Activated CD8-positive, alpha-beta memory T cell treated with anti-CD3 and anti-CD28 coated beads, Interleukin-2, amount 50 U/mL, for 48 hours (primary cell): ENCODE results near the gene FOXD4L6.
"Not testable (repeated sequence)": the region's sequence is repeated elsewhere in the genome, so short reads cannot be mapped to it uniquely, and the experiment has no call there.

ENCODE experiments used
- DNase-seq: peaks from one replicate; pipeline ENCODE4 v3.0.0-alpha.2; 2020

Gene FOXD4L6

DNA sequence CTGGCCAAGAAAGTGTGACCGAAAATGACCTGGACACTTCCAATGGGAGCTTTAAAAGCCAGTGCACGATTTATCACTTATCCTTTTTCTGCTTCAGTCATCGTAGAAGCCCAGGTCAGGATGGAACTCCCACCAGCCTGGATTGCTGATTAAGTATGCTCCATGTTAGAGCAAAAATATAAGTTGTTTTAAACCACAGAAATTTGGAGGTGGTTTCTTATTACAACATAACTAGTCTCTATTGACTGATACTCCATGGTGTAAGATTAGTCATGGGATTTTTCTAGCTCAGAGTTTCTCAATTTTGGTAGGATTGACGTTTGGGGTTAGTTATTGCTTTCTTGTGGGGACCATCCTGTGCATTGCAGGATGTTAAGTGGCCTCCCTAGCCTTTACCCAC, 29.7 kb downstream of the FOXD4L6 start:
- not testable (repeated sequence) for DNase-seq

DNA sequence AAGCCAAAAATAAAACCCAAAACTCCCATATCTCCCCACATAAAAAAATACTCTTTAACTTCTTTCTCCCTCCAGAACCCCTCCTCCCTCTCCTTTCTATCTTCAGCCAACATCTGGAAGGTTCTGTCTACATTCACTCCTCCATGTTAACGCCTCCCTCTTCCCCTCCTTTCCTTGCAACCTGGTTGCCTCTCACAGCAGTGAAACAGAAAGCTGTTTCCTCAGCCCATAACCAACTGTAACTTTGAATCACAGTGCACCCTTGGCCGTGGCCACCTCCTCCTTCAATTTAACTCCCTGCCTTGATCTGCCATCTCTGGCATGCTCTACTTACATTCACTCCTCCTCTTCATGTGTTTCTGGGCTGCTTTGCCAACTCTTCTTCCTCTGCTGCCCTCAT, 33.4 kb downstream of the FOXD4L6 start:
- not testable (repeated sequence) for DNase-seq

DNA sequence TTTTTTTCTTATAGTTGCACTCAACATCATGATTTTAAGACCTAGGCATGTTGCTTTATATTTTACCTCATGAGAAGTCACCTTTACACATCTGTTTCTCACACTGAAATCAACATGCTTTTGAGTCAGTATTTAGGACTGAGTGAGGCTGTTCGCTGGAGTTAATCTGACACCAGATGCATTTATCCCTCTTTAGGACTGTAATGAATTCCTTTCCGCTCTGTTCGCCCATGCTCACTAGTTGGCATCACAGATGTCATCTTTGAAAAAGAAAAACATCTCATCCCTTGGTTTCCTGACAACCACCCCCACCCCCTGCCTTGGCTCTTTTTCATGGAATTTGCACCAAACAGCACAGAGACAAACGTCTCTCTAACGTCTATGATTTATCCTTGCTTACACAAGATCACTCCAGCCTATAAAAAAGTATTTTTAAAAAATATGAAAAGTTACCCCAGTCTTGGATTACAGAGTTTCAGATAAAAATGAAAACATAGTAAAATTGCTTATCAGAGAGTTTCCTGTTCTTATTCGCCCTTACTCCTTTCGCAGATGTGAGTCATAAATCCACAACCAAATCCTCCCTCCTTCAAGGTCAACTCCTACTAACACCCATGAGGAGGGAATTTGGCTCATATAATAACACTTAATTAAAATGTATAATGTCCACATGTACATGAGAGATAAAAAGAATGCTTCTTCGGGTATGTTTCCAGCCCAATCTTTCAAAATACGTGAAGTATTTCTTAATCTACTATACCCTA, 34.3 kb downstream of the FOXD4L6 start:
- not testable (repeated sequence) for DNase-seq

GRCh38 chr9:41090922-41091321, 37.6 kb downstream of the FOXD4L6 start:
- not testable (repeated sequence) for DNase-seq

GRCh38 chr9:41090386-41090785, 38.1 kb downstream of the FOXD4L6 start:
- not testable (repeated sequence) for DNase-seq

DNA sequence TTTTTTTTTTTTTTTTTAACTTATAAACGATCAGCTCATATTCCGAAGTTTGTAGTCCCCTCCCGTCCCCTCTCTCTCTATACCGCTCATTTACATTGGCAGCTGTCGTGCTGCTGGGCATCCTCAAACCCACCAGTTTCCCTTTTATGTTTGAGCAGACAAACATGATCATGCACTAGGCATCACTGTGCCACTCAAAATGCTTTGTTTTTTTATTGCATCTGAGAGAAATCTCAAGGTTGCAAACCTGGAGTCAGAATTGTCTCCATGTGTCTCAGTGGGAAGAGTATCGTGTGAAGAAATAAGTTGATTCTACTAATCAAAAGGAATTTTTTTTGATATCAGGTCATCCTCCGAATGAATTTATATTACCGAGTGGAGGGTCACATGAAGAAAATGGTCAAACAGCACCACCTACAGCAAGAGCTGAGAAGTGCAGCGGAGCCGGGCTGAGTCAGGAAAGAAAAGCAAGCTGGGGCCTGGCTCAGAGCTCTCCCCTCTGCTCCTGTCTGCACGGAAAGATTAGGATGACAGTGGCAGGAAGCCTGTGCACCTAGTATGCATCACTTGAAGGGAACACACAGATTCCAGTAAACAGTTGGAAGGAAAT, 39.9 kb downstream of the FOXD4L6 start:
- not testable (repeated sequence) for DNase-seq

DNA sequence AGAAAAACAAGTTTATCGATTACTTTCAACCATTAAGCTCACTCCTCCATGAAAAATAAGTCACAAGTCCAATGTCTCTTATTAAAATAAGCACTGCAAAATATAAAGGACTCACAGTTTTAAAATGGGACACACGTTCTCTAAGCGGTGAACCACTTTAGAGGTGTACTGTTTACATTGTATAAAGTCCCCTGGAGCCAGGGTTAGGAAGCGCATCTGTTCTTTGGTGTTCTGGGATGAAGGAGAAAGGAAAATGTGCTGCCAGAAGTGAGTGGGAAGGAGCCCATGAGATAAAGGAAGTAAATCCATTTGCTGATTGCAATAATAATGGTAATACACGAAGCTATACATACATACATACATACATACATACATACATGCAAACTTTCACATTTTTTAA, 40.6 kb downstream of the FOXD4L6 start:
- not testable (repeated sequence) for DNase-seq

DNA sequence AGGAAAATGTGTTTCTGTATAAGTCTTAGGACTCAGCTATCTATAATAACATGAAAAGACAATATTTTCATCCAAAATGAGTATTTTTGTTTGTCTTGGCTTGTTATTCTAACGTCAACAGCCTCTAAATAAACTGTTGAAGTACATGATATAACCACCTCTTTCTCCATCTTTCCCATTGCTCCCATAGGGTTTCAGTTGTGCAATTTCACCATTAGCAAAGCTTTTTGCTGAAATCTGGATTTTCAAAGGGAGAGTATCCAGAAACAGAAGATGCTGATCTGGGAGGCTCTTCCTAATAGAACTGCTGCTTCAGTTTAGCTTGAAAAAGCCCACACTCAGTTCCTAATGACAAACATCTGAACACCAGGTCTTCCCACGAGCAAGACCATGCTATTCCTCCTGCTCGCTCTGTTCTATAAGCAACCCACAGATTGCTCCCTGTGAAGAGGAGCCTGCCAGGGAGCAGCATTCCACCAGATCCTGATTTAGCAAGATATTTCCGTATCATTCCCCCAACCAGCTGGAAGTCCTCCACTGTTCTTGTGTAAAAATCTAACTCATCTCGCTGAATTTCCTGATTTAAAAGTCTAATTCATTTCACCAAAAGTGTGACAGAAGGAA, 41.2 kb downstream of the FOXD4L6 start:
- not testable (repeated sequence) for DNase-seq

- not testable (repeated sequence) for DNase-seq
These were observed 41.8 kb downstream of the FOXD4L6 start for GRCh38 chr9:41086685-41087084.

- DNase-seq = not testable (repeated sequence)
These were observed 42.3 kb downstream of the FOXD4L6 start for GRCh38 chr9:41086215-41086614.

- not testable (repeated sequence) for DNase-seq
These were observed 46.1 kb downstream of the FOXD4L6 start for GRCh38 chr9:41082358-41082757.

- DNase-seq = not testable (repeated sequence)
These were observed 49.0 kb downstream of the FOXD4L6 start for GRCh38 chr9:41079464-41079863.

GRCh38 chr9:41077586-41077985, 50.9 kb downstream of the FOXD4L6 start:
- DNase-seq = not testable (repeated sequence)
